ENCODE results near the gene ELMO3. TPM values are rescaled to one million over a fixed set of nuclear protein-coding genes. Genes with fewer than 3 reads are reported as not detected.
A peak's percentile ranks its signal among the peaks of the same experiment; 100 is the strongest.

The ELMO3 gene
- total and polyA plus RNA-seq, 2 of the 13 experiments (the other 11 are each of a cell fraction or from before 2014, with no cell fraction given): 2.6 to 4.0 TPM

DNA sequence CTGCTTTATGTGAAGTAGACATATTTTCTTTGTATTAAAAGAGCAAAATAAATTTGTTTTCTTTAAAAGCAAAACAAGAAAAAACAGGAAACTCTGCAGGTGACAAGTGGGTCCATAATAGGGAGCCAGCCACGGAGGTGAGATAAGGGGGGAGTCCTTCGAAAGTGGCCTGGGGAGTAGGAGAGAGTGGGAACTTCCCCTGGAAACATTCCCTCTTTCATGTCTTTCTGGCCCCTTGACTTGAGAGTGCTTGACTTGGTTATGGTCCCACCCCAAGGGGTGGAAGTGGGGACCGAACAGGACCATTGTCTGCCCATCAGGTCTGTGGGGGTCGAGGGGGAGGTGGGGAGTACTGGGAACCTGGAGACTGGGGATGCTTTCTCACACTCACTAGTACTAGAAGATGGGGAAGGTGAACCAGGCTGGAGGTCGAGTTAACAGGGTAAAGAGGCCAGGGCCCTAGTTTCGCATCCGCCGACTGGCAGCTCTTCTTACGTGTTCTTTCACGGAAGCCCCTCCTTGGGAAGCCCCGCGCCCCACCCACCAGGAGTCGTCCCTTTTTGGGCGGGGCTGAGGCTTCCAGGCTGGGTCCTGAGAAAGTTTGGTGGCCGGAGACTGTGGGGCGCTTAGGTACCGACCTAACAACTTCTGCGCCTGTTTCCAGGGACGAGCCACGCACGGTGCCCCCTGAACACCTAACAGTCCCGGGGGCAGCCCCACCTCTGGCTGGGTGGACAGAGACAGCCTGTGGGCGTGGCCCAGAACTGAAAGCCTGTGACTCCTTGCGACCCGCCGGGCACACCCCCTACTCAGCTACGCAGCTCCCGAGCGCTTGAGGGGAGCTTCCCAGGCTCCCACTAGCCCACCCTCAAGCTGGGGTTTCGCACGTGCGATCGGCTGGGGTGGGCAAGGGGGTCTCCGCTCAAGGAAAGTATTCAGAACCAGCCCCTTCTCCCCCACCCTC is 40.0 kb upstream of the ELMO3 start (continued):
- TF ChIP-seq, protein P1, sequence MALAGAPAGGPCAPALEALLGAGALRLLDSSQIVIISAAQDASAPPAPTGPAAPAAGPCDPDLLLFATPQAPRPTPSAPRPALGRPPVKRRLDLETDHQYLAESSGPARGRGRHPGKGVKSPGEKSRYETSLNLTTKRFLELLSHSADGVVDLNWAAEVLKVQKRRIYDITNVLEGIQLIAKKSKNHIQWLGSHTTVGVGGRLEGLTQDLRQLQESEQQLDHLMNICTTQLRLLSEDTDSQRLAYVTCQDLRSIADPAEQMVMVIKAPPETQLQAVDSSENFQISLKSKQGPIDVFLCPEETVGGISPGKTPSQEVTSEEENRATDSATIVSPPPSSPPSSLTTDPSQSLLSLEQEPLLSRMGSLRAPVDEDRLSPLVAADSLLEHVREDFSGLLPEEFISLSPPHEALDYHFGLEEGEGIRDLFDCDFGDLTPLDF (CRISPR knock-in tag; IDR thresholded peaks at IDR 0.05): no peak
- TF ChIP-seq ETV6 (CRISPR knock-in tag; conservative IDR thresholded peaks at IDR 0.05) (no peak), MXD4 (CRISPR knock-in tag; IDR thresholded peaks at IDR 0.05) (peak; percentile 2; the same call in 1 of the 2 replicates), ZFP1 (CRISPR knock-in tag; IDR thresholded peaks at IDR 0.05) (no peak), ZNF629 (CRISPR knock-in tag; conservative IDR thresholded peaks at IDR 0.05) (no peak), MYC (CRISPR knock-in tag; IDR thresholded peaks at IDR 0.05; ENCODE audit: borderline replicate concordance) (0 out of 2 replicates have a peak, but pooled peaks have one; percentile 1), GTF2F1 (IDR thresholded peaks at IDR 0.05; ENCODE audit: low read length) (no peak), ZNF709 (CRISPR knock-in tag; IDR thresholded peaks at IDR 0.05) (no peak), ZNF205 (CRISPR knock-in tag; IDR thresholded peaks at IDR 0.05) (0 out of 2 replicates have a peak, but pooled peaks have one; percentile 17), KAT8 (CRISPR knock-in tag; IDR thresholded peaks at IDR 0.05) (no peak), BRCA1 (CRISPR knock-in tag; IDR thresholded peaks at IDR 0.05) (no peak), EP300 (IDR thresholded peaks at IDR 0.05; ENCODE audit: low read depth in 2 of 2, low read length in 2 of 2) (no peak), EP300 (CRISPR knock-in tag; IDR thresholded peaks at IDR 0.05; ENCODE audit: borderline replicate concordance) (no peak), ZNF558 (CRISPR knock-in tag; IDR thresholded peaks at IDR 0.05; ENCODE audit: borderline replicate concordance) (no peak), PCBP1 (IDR thresholded peaks at IDR 0.05; ENCODE audit: borderline replicate concordance, low read depth, low read length) (0 out of 2 replicates have a peak, but pooled peaks have one; percentile 79), SMAD9 (CRISPR knock-in tag; IDR thresholded peaks at IDR 0.05) (no peak), ZC3H13 (CRISPR knock-in tag; IDR thresholded peaks at IDR 0.05) (no peak), FOXK1 (CRISPR knock-in tag; IDR thresholded peaks at IDR 0.05; ENCODE audit: borderline replicate concordance, low read depth) (no peak), ZNF253 (CRISPR knock-in tag; IDR thresholded peaks at IDR 0.05; ENCODE audit: borderline replicate concordance) (no peak)
- TF ChIP-seq, protein P2, sequence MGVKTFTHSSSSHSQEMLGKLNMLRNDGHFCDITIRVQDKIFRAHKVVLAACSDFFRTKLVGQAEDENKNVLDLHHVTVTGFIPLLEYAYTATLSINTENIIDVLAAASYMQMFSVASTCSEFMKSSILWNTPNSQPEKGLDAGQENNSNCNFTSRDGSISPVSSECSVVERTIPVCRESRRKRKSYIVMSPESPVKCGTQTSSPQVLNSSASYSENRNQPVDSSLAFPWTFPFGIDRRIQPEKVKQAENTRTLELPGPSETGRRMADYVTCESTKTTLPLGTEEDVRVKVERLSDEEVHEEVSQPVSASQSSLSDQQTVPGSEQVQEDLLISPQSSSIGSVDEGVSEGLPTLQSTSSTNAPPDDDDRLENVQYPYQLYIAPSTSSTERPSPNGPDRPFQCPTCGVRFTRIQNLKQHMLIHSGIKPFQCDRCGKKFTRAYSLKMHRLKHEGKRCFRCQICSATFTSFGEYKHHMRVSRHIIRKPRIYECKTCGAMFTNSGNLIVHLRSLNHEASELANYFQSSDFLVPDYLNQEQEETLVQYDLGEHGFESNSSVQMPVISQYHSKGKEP (CRISPR knock-in tag; IDR thresholded peaks at IDR 0.05): no peak
- TF ChIP-seq, protein P3, sequence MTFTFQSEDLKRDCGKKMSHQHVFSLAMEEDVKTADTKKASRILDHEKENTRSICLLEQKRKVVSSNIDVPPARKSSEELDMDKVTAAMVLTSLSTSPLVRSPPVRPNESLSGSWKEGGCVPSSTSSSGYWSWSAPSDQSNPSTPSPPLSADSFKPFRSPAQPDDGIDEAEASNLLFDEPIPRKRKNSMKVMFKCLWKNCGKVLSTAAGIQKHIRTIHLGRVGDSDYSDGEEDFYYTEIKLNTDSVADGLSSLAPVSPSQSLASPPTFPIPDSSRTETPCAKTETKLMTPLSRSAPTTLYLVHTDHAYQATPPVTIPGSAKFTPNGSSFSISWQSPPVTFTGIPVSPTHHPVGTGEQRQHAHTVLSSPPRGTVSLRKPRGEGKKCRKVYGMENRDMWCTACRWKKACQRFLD (CRISPR knock-in tag; IDR thresholded peaks at IDR 0.05; ENCODE audit: borderline replicate concordance): no peak
- TF ChIP-seq, protein P4, sequence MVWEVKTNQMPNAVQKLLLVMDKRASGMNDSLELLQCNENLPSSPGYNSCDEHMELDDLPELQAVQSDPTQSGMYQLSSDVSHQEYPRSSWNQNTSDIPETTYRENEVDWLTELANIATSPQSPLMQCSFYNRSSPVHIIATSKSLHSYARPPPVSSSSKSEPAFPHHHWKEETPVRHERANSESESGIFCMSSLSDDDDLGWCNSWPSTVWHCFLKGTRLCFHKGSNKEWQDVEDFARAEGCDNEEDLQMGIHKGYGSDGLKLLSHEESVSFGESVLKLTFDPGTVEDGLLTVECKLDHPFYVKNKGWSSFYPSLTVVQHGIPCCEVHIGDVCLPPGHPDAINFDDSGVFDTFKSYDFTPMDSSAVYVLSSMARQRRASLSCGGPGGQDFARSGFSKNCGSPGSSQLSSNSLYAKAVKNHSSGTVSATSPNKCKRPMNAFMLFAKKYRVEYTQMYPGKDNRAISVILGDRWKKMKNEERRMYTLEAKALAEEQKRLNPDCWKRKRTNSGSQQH (CRISPR knock-in tag; IDR thresholded peaks at IDR 0.05; ENCODE audit: low read depth): no peak
- TF ChIP-seq, protein P5, sequence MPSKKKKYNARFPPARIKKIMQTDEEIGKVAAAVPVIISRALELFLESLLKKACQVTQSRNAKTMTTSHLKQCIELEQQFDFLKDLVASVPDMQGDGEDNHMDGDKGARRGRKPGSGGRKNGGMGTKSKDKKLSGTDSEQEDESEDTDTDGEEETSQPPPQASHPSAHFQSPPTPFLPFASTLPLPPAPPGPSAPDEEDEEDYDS (CRISPR knock-in tag; IDR thresholded peaks at IDR 0.05): no peak

Data from HepG2 (cell line).